HepG2 (cell line): ENCODE data around the gene PFKL. TPM values are rescaled to one million over a fixed set of nuclear protein-coding genes. Genes with fewer than 3 reads are reported as not detected.

Source experiments
- ATAC-seq: fragments of 200-7000 bp; cut with Tn5 transposase; 3 replicates; pipeline ENCODE4 v1.9.1; 2020; ENCODE audit warnings: mild to moderate bottlenecking, moderate library complexity
- BruUV-seq: library from RNA; stranded (reverse); fragments of 400-500 nt; replicated peaks from 2 replicates; lab custom pipeline; 2021; lab: Mats Ljungman, UMichigan
- CTCF ChIA-PET: fragments of 300-600 bp; formaldehyde crosslinking; extraction: SDS; loops from one replicate; lab custom pipeline; 2021; ENCODE audit warnings: low total read pairs, inconsistent platforms, low intra/inter-chr PET ratio; lab: Yijun Ruan, JAX
- POLR2A ChIA-PET: fragments of 350-600 bp; sonication (Branson Sonifier 250); formaldehyde crosslinking; loops from one replicate; lab custom pipeline; 2020; ENCODE audit warnings: antibody characterized with exemption, inconsistent platforms; lab: Yijun Ruan, JAX
- DNase-seq: peaks from one replicate; pipeline ENCODE4 v3.0.0-alpha.2; 2015; ENCODE audit warnings: low spot score
- FAIRE-seq: peaks from 3 replicates; lab custom pipeline; 2011; peaks lifted over from hg19 to GRCh38; lab: Jason Lieb, UNC
- H2AFZ ChIP-seq: one replicate; pipeline ENCODE4 v1.6.1; 2011; ENCODE audit warnings: low read length, inconsistent platforms
- H3K27ac ChIP-seq: fragments of 300-600 bp; 3 replicates; pipeline ENCODE4 v1.8.0; 2011; ENCODE audit warnings: mixed run types, mild to moderate bottlenecking, mixed read lengths, low read length, inconsistent platforms; ENCODE audit not compliant: insufficient read depth; ENCODE audit errors: extremely low read length
- H3K27me3 ChIP-seq, 2 experiments: fragments of 200-600 bp in 1 of 2; 2 replicates in 1 of 2; 3 replicates in 1 of 2; pipeline versions ENCODE4 v1.6.0 to v1.8.0; 2011; ENCODE audit warnings: low read length in 2 of 2, mild to moderate bottlenecking in 2 of 2, moderate library complexity in 2 of 2, inconsistent platforms in 1 of 2; ENCODE audit not compliant: insufficient read depth in 2 of 2, control insufficient read depth in 1 of 2
- H3K36me3 ChIP-seq, 2 experiments: fragments of 200-600 bp in 1 of 2; replicated peaks in 1 of 2; 2 replicates in 1 of 2; 3 replicates in 1 of 2; pipeline versions ENCODE4 v1.5.1 to v1.8.0; 2011; ENCODE audit warnings: low read length in 2 of 2, inconsistent platforms in 1 of 2; ENCODE audit not compliant: insufficient read depth in 2 of 2, control insufficient read depth in 1 of 2
- H3K4me1 ChIP-seq: 2 replicates; pipeline ENCODE4 v1.5.1; 2012; ENCODE audit warnings: low read length, inconsistent platforms; ENCODE audit not compliant: insufficient read depth
- H3K4me2 ChIP-seq: 2 replicates; pipeline ENCODE4 v1.6.0; 2011; ENCODE audit warnings: low read depth, low read length, inconsistent platforms
- H3K4me3 ChIP-seq, 3 experiments: fragments of 200-600 bp in 1 of 3; sonication (generic), shearing (Covaris generic) in 1 of 3; replicated peaks in 1 of 3; 2 replicates each; pipeline ENCODE4 v1.5.1; 2011 to 2016; ENCODE audit warnings: low read length in 3 of 3, inconsistent platforms in 2 of 3, low read depth in 2 of 3, mild to moderate bottlenecking in 2 of 3, control low read depth in 1 of 3, mixed read lengths in 1 of 3; ENCODE audit not compliant: insufficient read depth in 1 of 3
- H3K79me2 ChIP-seq: one replicate; pipeline ENCODE4 v1.6.1; 2011; ENCODE audit warnings: low read length, inconsistent platforms; ENCODE audit not compliant: insufficient read depth
- H3K9ac ChIP-seq: 2 replicates; pipeline ENCODE4 v1.6.0; 2011; ENCODE audit warnings: mild to moderate bottlenecking, low read depth, low read length, inconsistent platforms; ENCODE audit not compliant: insufficient read depth
- H3K9me3 ChIP-seq: 2 replicates; pipeline ENCODE4 v1.5.1; 2012; ENCODE audit warnings: mild to moderate bottlenecking, low read length
- H4K20me1 ChIP-seq: 2 replicates; pipeline ENCODE4 v1.6.0; 2011; ENCODE audit warnings: inconsistent platforms, mild to moderate bottlenecking, low read length, moderate library complexity; ENCODE audit not compliant: insufficient read depth
- ARID2 ChIP-seq: sonication (generic); formaldehyde crosslinking; IDR thresholded peaks from 2 replicates; pipeline ENCODE4 v1.8.1; 2022; ENCODE audit warnings: mild to moderate bottlenecking, missing genetic modification reagents, borderline replicate concordance
- BORCS8-MEF2B ChIP-seq: sonication (generic); formaldehyde crosslinking; IDR thresholded peaks from 2 replicates; pipeline ENCODE4 v1.8.0; 2022; ENCODE audit warnings: mild to moderate bottlenecking, missing genetic modification reagents
- GLMP ChIP-seq: sonication (generic); formaldehyde crosslinking; IDR thresholded peaks from 2 replicates; pipeline ENCODE4 v1.9.0; 2021; ENCODE audit warnings: missing genetic modification reagents, mild to moderate bottlenecking, borderline replicate concordance
- GPN1 ChIP-seq: sonication (generic); formaldehyde crosslinking; IDR thresholded peaks from 2 replicates; pipeline ENCODE4 v1.5.1; 2020; ENCODE audit warnings: missing genetic modification reagents, borderline replicate concordance
- HMGA1 ChIP-seq: sonication (generic); formaldehyde crosslinking; conservative IDR thresholded peaks from 2 replicates; pipeline ENCODE4 v1.4.0; 2020; ENCODE audit warnings: missing genetic modification reagents
- HNF4G ChIP-seq, 2 experiments: sonication (generic) in 1 of 2; formaldehyde crosslinking in 1 of 2; IDR thresholded peaks; 2 replicates each; pipeline versions ENCODE4 v1.4.0 to v1.6.1; 2011 to 2020; ENCODE audit warnings: borderline replicate concordance in 2 of 2, low read depth in 2 of 2, mild to moderate bottlenecking in 2 of 2, low read length in 1 of 2, missing genetic modification reagents in 1 of 2, moderate library complexity in 1 of 2
- HNRNPUL1 ChIP-seq: fragments of 200-400 bp; formaldehyde crosslinking; IDR thresholded peaks from 2 replicates; pipeline ENCODE4 v1.6.1; 2017; ENCODE audit warnings: low read depth, mild to moderate bottlenecking, low read length, moderate library complexity
- JDP2 ChIP-seq: sonication (generic); formaldehyde crosslinking; IDR thresholded peaks from 2 replicates; pipeline ENCODE4 v1.8.1; 2022; ENCODE audit warnings: missing genetic modification reagents, borderline replicate concordance
- ONECUT2 ChIP-seq: sonication (generic); formaldehyde crosslinking; IDR thresholded peaks from 2 replicates; pipeline ENCODE4 v1.4.0; 2020; ENCODE audit warnings: missing genetic modification reagents
- PLRG1 ChIP-seq: fragments of 450-650 bp; conservative IDR thresholded peaks from 2 replicates; pipeline ENCODE4 v1.6.1; 2016
- U2AF2 ChIP-seq: fragments of 200-400 bp; formaldehyde crosslinking; IDR thresholded peaks from 2 replicates; pipeline ENCODE4 v1.6.1; 2017; ENCODE audit warnings: low read depth, mild to moderate bottlenecking, low read length
- ZFP36L2 ChIP-seq: sonication (generic); formaldehyde crosslinking; IDR thresholded peaks from 2 replicates; pipeline ENCODE4 v1.4.0; 2020; ENCODE audit warnings: missing genetic modification reagents
- ZNF124 ChIP-seq: sonication (generic); formaldehyde crosslinking; IDR thresholded peaks from 2 replicates; pipeline ENCODE4 v1.4.0; 2020; ENCODE audit warnings: missing genetic modification reagents
- ZNF678 ChIP-seq: sonication (generic); formaldehyde crosslinking; IDR thresholded peaks from 2 replicates; pipeline ENCODE4 v1.4.0; 2020; ENCODE audit warnings: mild to moderate bottlenecking, missing genetic modification reagents
- ZNF7 ChIP-seq: IDR thresholded peaks from 2 replicates; pipeline ENCODE4 v1.6.1; 2016; ENCODE audit warnings: missing biosample characterization, missing genetic modification reagents
- ZNF713 ChIP-seq: sonication (generic); formaldehyde crosslinking; IDR thresholded peaks from 2 replicates; pipeline ENCODE4 v1.4.0; 2020; ENCODE audit warnings: mild to moderate bottlenecking, missing genetic modification reagents
- ZNF83 ChIP-seq: sonication (generic); formaldehyde crosslinking; IDR thresholded peaks from 2 replicates; pipeline ENCODE4 v1.4.0; 2020; ENCODE audit warnings: missing genetic modification reagents, mild to moderate bottlenecking, borderline replicate concordance
- ZNF850 ChIP-seq: sonication (generic); formaldehyde crosslinking; conservative IDR thresholded peaks from 2 replicates; pipeline ENCODE4 v1.9.0; 2021; ENCODE audit warnings: mild to moderate bottlenecking, missing genetic modification reagents
- ZSCAN25 ChIP-seq: sonication (generic); formaldehyde crosslinking; IDR thresholded peaks from 2 replicates; pipeline ENCODE4 v1.8.0; 2022; ENCODE audit warnings: mild to moderate bottlenecking, missing genetic modification reagents
- WGBS: methylation state at CpG from one replicate; pipeline ENCODE4 v1.1.6; 2017; ENCODE audit warnings: low lambda C conversion rate; 5-methylcytosine and 5-hydroxymethylcytosine counted together
- in situ Hi-C: cut with HindIII; loops from 2 replicates; pipeline ENCODE4 v1.10.0; 2017; ENCODE audit warnings: low pct_unique_long_range_greater_than_20kb; ENCODE audit not compliant: extremely low pct_ligation_motif_present
- intact Hi-C: fragments of 100-400 bp; cut with micrococcal nuclease; formaldehyde crosslinking; loops from one replicate; pipeline ENCODE4 v1.10.0; 2022; ENCODE audit not compliant: unreplicated experiment
- polyA plus RNA-seq, 8 experiments: library from polyadenylated mRNA; depleted of rRNA in 3 of 8; stranded (reverse) in 7 of 8; unstranded in 1 of 8; fragments of >200 nt; fragmentation: Illumina TruSeq in 4 of 8; extraction: Trizol in 4 of 8; gene quantifications; 2 replicates each; pipeline versions ENCODE4 v1.2.1 to v1.2.3, GENCODE V29; 2011 to 2016; ENCODE audit warnings: low read depth in 4 of 8, missing spikeins in 1 of 8, mixed read lengths in 1 of 8; ENCODE audit not compliant: insufficient read depth in 1 of 8
- total RNA-seq, 5 experiments: library from RNA; depleted of rRNA; stranded (reverse); fragments of >200 nt; fragmentation: Illumina TruSeq; extraction: Trizol; gene quantifications; 2 replicates each; pipeline ENCODE4 v1.2.3, GENCODE V29; 2016; ENCODE audit warnings: low read depth in 1 of 5

The PFKL gene
- total and polyA plus RNA-seq, 2 of the 13 experiments (the other 11 are each of a cell fraction or from before 2014, with no cell fraction given) = 92.8 to 106 TPM

GRCh38 chr21:44356160-44356559 is 56.3 kb downstream of the PFKL start:
- Histone ChIP-seq H3K4me3 (no peak overlapping the region), H3K9ac (no peak overlapping the region), H3K27ac (no peak overlapping the region), H4K20me1 (no peaks in the 10 kb centered on the region), H2AFZ (no peak overlapping the region), H3K79me2 (no peaks in the 10 kb centered on the region), H3K4me2 (no peak overlapping the region), H3K27me3 (peaks cover 6 to 17% of the 10 kb centered on the region in 2 experiments; a peak in 4 of 5 replicates), H3K9me3 (no peaks in the 10 kb centered on the region), H3K4me1 (peaks cover 22% of the 10 kb centered on the region), H3K36me3 (no peaks in the 10 kb centered on the region)
- intact Hi-C loops = no loop called here
- ATAC-seq (no peak), FAIRE-seq (no peak), DNase-seq (no peak)
- CTCF ChIA-PET = no interaction called here
- TF ChIP-seq HNF4G (IDR thresholded peaks at IDR 0.05; ENCODE audit: borderline replicate concordance, low read depth, low read length) (no peak), HNF4G (CRISPR knock-in tag; IDR thresholded peaks at IDR 0.05; ENCODE audit: borderline replicate concordance, low read depth) (no peak)
- BruUV-seq = no TSS peak
- in situ Hi-C loops = no loop called here
- WGBS = 74% methylated on average over 11 of the region's 11 CpGs
- POLR2A ChIA-PET = interaction anchor here (1.6 kb wide), 1 partner anchor 17 kb away, joined by 4 read pairs; the partner anchor contains the start of gene CFAP410

- FAIRE-seq = no peak
- intact Hi-C loops = no loop called here
- WGBS = 30% methylated on average over 6 of the region's 6 CpGs
- ChIA-PET POLR2A (no interaction called here), CTCF (no interaction called here)
- no peak overlapping the region for H3K9ac ChIP-seq
- no peaks in the 10 kb centered on the region for H3K36me3 ChIP-seq
- no peaks in the 10 kb centered on the region for H4K20me1 ChIP-seq
- no TSS peak for BruUV-seq
- H3K4me2 ChIP-seq = no peak overlapping the region
- no peak overlapping the region for H3K4me3 ChIP-seq
- no peak overlapping the region for H3K27ac ChIP-seq
- H3K27me3 ChIP-seq = peaks cover 6 to 17% of the 10 kb centered on the region in 2 experiments; a peak in 4 of 5 replicates
- H3K4me1 ChIP-seq = peaks cover 22% of the 10 kb centered on the region
- ATAC-seq = no peak
- in situ Hi-C loops = no loop called here
- no peaks in the 10 kb centered on the region for H3K79me2 ChIP-seq
- H2AFZ ChIP-seq = no peak overlapping the region
- H3K9me3 ChIP-seq = no peaks in the 10 kb centered on the region
- no peak for DNase-seq
- TF ChIP-seq BORCS8-MEF2B (CRISPR knock-in tag) = no peak
- TF ChIP-seq ZFP36L2 (CRISPR knock-in tag) = no peak
- no peak for TF ChIP-seq HMGA1 (CRISPR knock-in tag)
- TF ChIP-seq JDP2 (CRISPR knock-in tag) = no peak
- TF ChIP-seq ZNF83 (CRISPR knock-in tag) = no peak
- no peak for TF ChIP-seq ARID2 (CRISPR knock-in tag)
- no peak for TF ChIP-seq GPN1 (CRISPR knock-in tag)
- TF ChIP-seq ONECUT2 (CRISPR knock-in tag) = no peak
- TF ChIP-seq PLRG1 = no peak
- no peak for TF ChIP-seq ZNF124 (CRISPR knock-in tag)
- TF ChIP-seq ZNF850 (CRISPR knock-in tag) = no peak
- TF ChIP-seq U2AF2 = no peak
- TF ChIP-seq ZNF678 (CRISPR knock-in tag) = no peak
- no peak for TF ChIP-seq GLMP (CRISPR knock-in tag)
- no peak for TF ChIP-seq ZSCAN25 (CRISPR knock-in tag)
- no peak for TF ChIP-seq HNRNPUL1
- no peak for TF ChIP-seq ZNF7 (CRISPR knock-in tag)
- TF ChIP-seq ZNF713 (CRISPR knock-in tag) = no peak
These were observed 56.8 kb downstream of the PFKL start for GRCh38 chr21:44356636-44357035.
